ENCODE results near the gene SULT4A1.

GRCh38 chr22:43885319-43885671, 23.0 kb upstream of the SULT4A1 start:
- no peak for TF ChIP-seq CTCF (IDR thresholded peaks at IDR 0.05)
- TF ChIP-seq POLR2A (IDR thresholded peaks at IDR 0.05): no peak

Measured in Peyer's patch (tissue), 4 donors.